Endodermal cell (in vitro differentiated cells): Measurements from ENCODE around the gene HIPK1. TPM values are rescaled to one million over a fixed set of nuclear protein-coding genes. Genes with fewer than 3 reads are reported as not detected.

Source experiments
- DNase-seq: peaks from one replicate; pipeline ENCODE4 v3.0.0-alpha.2; 2017
- H3K27ac ChIP-seq: 2 replicates; pipeline ENCODE4 v1.5.1; 2013; ENCODE audit warnings: mild to moderate bottlenecking, low read depth, low read length, moderate library complexity
- H3K27me3 ChIP-seq: 2 replicates; pipeline ENCODE4 v1.6.1; 2013; ENCODE audit warnings: mild to moderate bottlenecking, low read length, moderate library complexity; ENCODE audit not compliant: insufficient read depth, control insufficient read depth, poor library complexity, severe bottlenecking
- H3K36me3 ChIP-seq: 2 replicates; pipeline ENCODE4 v1.7.0; 2013; ENCODE audit warnings: mild to moderate bottlenecking, low read length, moderate library complexity; ENCODE audit not compliant: control insufficient read depth, insufficient read depth
- H3K4me1 ChIP-seq: one replicate; pipeline ENCODE4 v1.7.0; 2013; ENCODE audit warnings: low read length; ENCODE audit not compliant: control insufficient read depth, insufficient read depth
- H3K4me3 ChIP-seq: 2 replicates; pipeline ENCODE4 v1.5.1; 2013; ENCODE audit warnings: mild to moderate bottlenecking, low read length, moderate library complexity
- H3K9ac ChIP-seq: 2 replicates; pipeline ENCODE4 v1.6.1; 2013; ENCODE audit warnings: mild to moderate bottlenecking, low read length, moderate library complexity; ENCODE audit not compliant: poor library complexity, severe bottlenecking; ENCODE audit errors: extremely low read depth
- H3K9me3 ChIP-seq: 2 replicates; pipeline ENCODE4 v1.6.1; 2013; ENCODE audit warnings: mild to moderate bottlenecking, low read length, moderate library complexity; ENCODE audit not compliant: control insufficient read depth
- H3K27ac Mint-ChIP-seq: 2 replicates; pipeline ENCODE4 v1.8.0; 2020; ENCODE audit warnings: mixed read lengths
- H3K27me3 Mint-ChIP-seq: 2 replicates; pipeline ENCODE4 v1.8.0; 2021; ENCODE audit warnings: mild to moderate bottlenecking, mixed read lengths; ENCODE audit not compliant: insufficient read depth
- H3K36me3 Mint-ChIP-seq: 2 replicates; pipeline ENCODE4 v1.8.0; 2020; ENCODE audit warnings: low read depth, mixed read lengths
- H3K4me1 Mint-ChIP-seq: 2 replicates; pipeline ENCODE4 v1.8.0; 2020; ENCODE audit warnings: mixed read lengths
- H3K4me3 Mint-ChIP-seq: 2 replicates; pipeline ENCODE4 v1.8.0; 2020; ENCODE audit warnings: mild to moderate bottlenecking, moderate library complexity, mixed read lengths
- H3K9me3 Mint-ChIP-seq: 2 replicates; pipeline ENCODE4 v1.8.0; 2020; ENCODE audit warnings: mild to moderate bottlenecking, mixed read lengths
- WGBS, 2 experiments: methylation state at CpG; one replicate each; pipeline versions ENCODE4 v1.1.5 to v1.1.7; 2013; ENCODE audit warnings: missing lambda C conversion rate in 2 of 2, mixed read lengths in 1 of 2; ENCODE audit not compliant: insufficient coverage in 1 of 2, insufficient read length in 1 of 2; 5-methylcytosine and 5-hydroxymethylcytosine counted together
- total RNA-seq, 2 donors: library from RNA; stranded (reverse); fragmentation: NEBNext Ultra II Directional in 1 of 2; extraction: Animal tissue kit (Norgen Biotek cat#: 25700) in 1 of 2; gene quantifications; 2 replicates in 1 of 2; 3 replicates in 1 of 2; pipeline ENCODE4 v1.2.1, GENCODE V29; 2021
- TF ChIP-seq, protein P1 (sequence below): fragments of 200-600 bp; sonication (generic); conservative IDR thresholded peaks from 2 replicates; pipeline ENCODE4 v1.5.0; 2021; ENCODE audit warnings: antibody characterized with exemption, mild to moderate bottlenecking

The HIPK1 gene
- total RNA-seq, 2 donors from 2014 or later = 71.4 to 79.2 TPM

GRCh38 chr1:113977906-113978305 lies 48.8 kb downstream of the HIPK1 start:
- 54 to 84% methylated on average over 1 to 3 of the region's 3 CpGs for WGBS, 2 experiments

GRCh38 chr1:113978863-113979702 lies 50.0 kb downstream of the HIPK1 start, which contains the start of gene OLFML3:
Gene OLFML3 (plus strand): TSS chr1:113979474. CDS start chr1:113979517, 43 bp downstream.
- H3K4me3 Mint-ChIP-seq = peak within 1 kb of the TSS; percentile 50
- Histone ChIP-seq H3K27ac (peak within 1 kb of the TSS; percentile 62), H3K9me3 (peaks cover 3% of the 10 kb centered on the region), H3K36me3 (peaks cover 16% of the 10 kb centered on the region), H3K4me3 (peak within 1 kb of the TSS; percentile 2), H3K4me1 (peaks cover 14% of the 10 kb centered on the region), H3K9ac (peak within 1 kb of the TSS; percentile 12), H3K27me3 (peaks cover 21% of the 10 kb centered on the region)
- peak; percentile 93 for DNase-seq
- peak within 1 kb of the TSS; percentile 97 for H3K27ac Mint-ChIP-seq
- H3K9me3 Mint-ChIP-seq = no peaks in the 10 kb centered on the region
- peaks cover 40% of the 10 kb centered on the region for H3K4me1 Mint-ChIP-seq
- TF ChIP-seq, protein P1, sequence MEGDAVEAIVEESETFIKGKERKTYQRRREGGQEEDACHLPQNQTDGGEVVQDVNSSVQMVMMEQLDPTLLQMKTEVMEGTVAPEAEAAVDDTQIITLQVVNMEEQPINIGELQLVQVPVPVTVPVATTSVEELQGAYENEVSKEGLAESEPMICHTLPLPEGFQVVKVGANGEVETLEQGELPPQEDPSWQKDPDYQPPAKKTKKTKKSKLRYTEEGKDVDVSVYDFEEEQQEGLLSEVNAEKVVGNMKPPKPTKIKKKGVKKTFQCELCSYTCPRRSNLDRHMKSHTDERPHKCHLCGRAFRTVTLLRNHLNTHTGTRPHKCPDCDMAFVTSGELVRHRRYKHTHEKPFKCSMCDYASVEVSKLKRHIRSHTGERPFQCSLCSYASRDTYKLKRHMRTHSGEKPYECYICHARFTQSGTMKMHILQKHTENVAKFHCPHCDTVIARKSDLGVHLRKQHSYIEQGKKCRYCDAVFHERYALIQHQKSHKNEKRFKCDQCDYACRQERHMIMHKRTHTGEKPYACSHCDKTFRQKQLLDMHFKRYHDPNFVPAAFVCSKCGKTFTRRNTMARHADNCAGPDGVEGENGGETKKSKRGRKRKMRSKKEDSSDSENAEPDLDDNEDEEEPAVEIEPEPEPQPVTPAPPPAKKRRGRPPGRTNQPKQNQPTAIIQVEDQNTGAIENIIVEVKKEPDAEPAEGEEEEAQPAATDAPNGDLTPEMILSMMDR = peak; percentile 83
- peaks cover 22% of the 10 kb centered on the region for H3K36me3 Mint-ChIP-seq
- H3K27me3 Mint-ChIP-seq = peaks cover 46% of the 10 kb centered on the region
- 23 to 27% methylated on average over 3 to 13 of the region's 13 CpGs for WGBS, 2 experiments

More at GRCh38 chr1:113977906-113978305, 48.8 kb downstream of the HIPK1 start:
- Histone ChIP-seq H3K36me3 (peaks cover 28% of the 10 kb centered on the region), H3K9me3 (no peaks in the 10 kb centered on the region), H3K9ac (no peak overlapping the region), H3K27ac (no peak overlapping the region), H3K4me1 (peaks cover 14% of the 10 kb centered on the region), H3K27me3 (peaks cover 21% of the 10 kb centered on the region), H3K4me3 (no peak overlapping the region)
- Mint-ChIP-seq H3K27ac (no peak overlapping the region), H3K27me3 (peaks cover 35% of the 10 kb centered on the region), H3K36me3 (peaks cover 31% of the 10 kb centered on the region), H3K4me1 (peaks cover 40% of the 10 kb centered on the region), H3K9me3 (no peaks in the 10 kb centered on the region), H3K4me3 (no peak overlapping the region)
- TF ChIP-seq, protein P1 = no peak
- no peak for DNase-seq

GRCh38 chr1:113980110-113980509 lies 51.0 kb downstream of the HIPK1 start:
- Histone ChIP-seq H3K36me3 (peaks cover 7% of the 10 kb centered on the region), H3K9ac (no peak overlapping the region), H3K9me3 (peaks cover 13% of the 10 kb centered on the region), H3K4me3 (no peak overlapping the region), H3K4me1 (peaks cover 14% of the 10 kb centered on the region), H3K27me3 (peaks cover 21% of the 10 kb centered on the region), H3K27ac (no peak overlapping the region)
- TF ChIP-seq, protein P1 = no peak
- Mint-ChIP-seq H3K4me3 (peak overlapping the region; percentile 50), H3K36me3 (peaks cover 15% of the 10 kb centered on the region), H3K9me3 (peaks cover 6% of the 10 kb centered on the region), H3K4me1 (peaks cover 40% of the 10 kb centered on the region), H3K27ac (no peak overlapping the region), H3K27me3 (peaks cover 53% of the 10 kb centered on the region)
- DNase-seq = no peak
- 79 to 90% methylated on average over 8 to 10 of the region's 10 CpGs for WGBS, 2 experiments
